HEK293 (cell line): Measurements from ENCODE around the gene AGAP3.

Experiments
- CTCF ChIA-PET: fragments of 350-600 bp; formaldehyde crosslinking; extraction: SDS; loops from one replicate; lab custom pipeline; 2021; ENCODE audit warnings: antibody characterized with exemption; lab: Yijun Ruan, JAX
- POLR2A ChIA-PET: fragments of 300-600 bp; formaldehyde crosslinking; extraction: SDS; loops from one replicate; lab custom pipeline; 2020; ENCODE audit warnings: antibody characterized with exemption, inconsistent platforms; lab: Yijun Ruan, JAX
- H3K27ac ChIP-seq: fragments of 200-500 bp; sonication (Bioruptor generic); 2 replicates; pipeline ENCODE4 v1.5.1; 2014; ENCODE audit warnings: low read depth, low read length, control low read depth, inconsistent platforms; ENCODE audit errors: extremely low read depth
- H3K36me3 ChIP-seq, 2 experiments: fragments of 200-500 bp in 1 of 2; sonication (Bioruptor generic) in 1 of 2; 1 replicate in 1 of 2; 2 replicates in 1 of 2; pipeline ENCODE4 v1.5.1; 2014 to 2017; ENCODE audit warnings: inconsistent platforms in 2 of 2, low read length in 2 of 2; ENCODE audit not compliant: control insufficient read depth in 2 of 2, insufficient read depth in 1 of 2
- H3K4me1 ChIP-seq: fragments of 200-500 bp; sonication (Bioruptor generic); 2 replicates; pipeline ENCODE4 v1.5.1; 2014; ENCODE audit warnings: mild to moderate bottlenecking, low read length, inconsistent platforms; ENCODE audit not compliant: control insufficient read depth, insufficient read depth
- H3K4me3 ChIP-seq: 2 replicates; pipeline ENCODE4 v1.5.1; 2011; ENCODE audit warnings: low read depth, mild to moderate bottlenecking, control low read depth, low read length, moderate library complexity
- H3K9me3 ChIP-seq: fragments of 200-500 bp; sonication (Bioruptor generic); 2 replicates; pipeline ENCODE4 v1.5.1; 2014; ENCODE audit warnings: low read depth, low read length, inconsistent platforms; ENCODE audit not compliant: control insufficient read depth, insufficient read depth
- BCL11A ChIP-seq: fragments of 450-650 bp; formaldehyde crosslinking; IDR thresholded peaks from 2 replicates; pipeline ENCODE4 v1.5.1; 2016; ENCODE audit warnings: low read depth, missing biosample characterization, missing genetic modification characterization
- BCL11B ChIP-seq: fragments of 450-650 bp; formaldehyde crosslinking; IDR thresholded peaks from 2 replicates; pipeline ENCODE4 v1.5.1; 2016; ENCODE audit warnings: low read depth, missing biosample characterization, missing genetic modification characterization
- CTCF ChIP-seq: fragments of 450-650 bp; formaldehyde crosslinking; IDR thresholded peaks from 2 replicates; pipeline ENCODE4 v1.5.1; 2016; ENCODE audit warnings: missing biosample characterization, missing genetic modification characterization
- GFI1B ChIP-seq: fragments of 450-650 bp; formaldehyde crosslinking; IDR thresholded peaks from 2 replicates; pipeline ENCODE4 v1.5.1; 2016; ENCODE audit warnings: missing biosample characterization, missing genetic modification characterization
- GLI4 ChIP-seq: fragments of 450-650 bp; formaldehyde crosslinking; IDR thresholded peaks from 2 replicates; pipeline ENCODE4 v1.5.1; 2016; ENCODE audit warnings: missing biosample characterization, missing genetic modification characterization
- HIC1 ChIP-seq: fragments of 450-650 bp; formaldehyde crosslinking; IDR thresholded peaks from 2 replicates; pipeline ENCODE4 v1.5.1; 2016; ENCODE audit warnings: missing biosample characterization, missing genetic modification characterization
- KLF17 ChIP-seq: fragments of 450-650 bp; formaldehyde crosslinking; IDR thresholded peaks from 2 replicates; pipeline ENCODE4 v1.5.1; 2016; ENCODE audit warnings: missing biosample characterization, missing genetic modification characterization
- KLF7 ChIP-seq: fragments of 450-650 bp; formaldehyde crosslinking; IDR thresholded peaks from 2 replicates; pipeline ENCODE4 v1.5.1; 2016; ENCODE audit warnings: missing biosample characterization, missing genetic modification characterization, borderline replicate concordance
- SP7 ChIP-seq: fragments of 450-650 bp; formaldehyde crosslinking; IDR thresholded peaks from 2 replicates; pipeline ENCODE4 v1.5.1; 2016; ENCODE audit warnings: missing biosample characterization, missing genetic modification characterization
- YY1 ChIP-seq: fragments of 450-650 bp; formaldehyde crosslinking; IDR thresholded peaks from 2 replicates; pipeline ENCODE4 v1.5.1; 2018; ENCODE audit warnings: missing biosample characterization, missing genetic modification characterization
- ZBTB10 ChIP-seq: fragments of 450-650 bp; formaldehyde crosslinking; IDR thresholded peaks from 2 replicates; pipeline ENCODE4 v1.5.1; 2016; ENCODE audit warnings: missing biosample characterization, missing genetic modification characterization
- ZBTB20 ChIP-seq: fragments of 450-650 bp; formaldehyde crosslinking; IDR thresholded peaks from 2 replicates; pipeline ENCODE4 v1.5.1; 2016; ENCODE audit warnings: missing biosample characterization, missing genetic modification characterization
- ZIC2 ChIP-seq: fragments of 450-650 bp; formaldehyde crosslinking; IDR thresholded peaks from 2 replicates; pipeline ENCODE4 v1.5.1; 2016; ENCODE audit warnings: missing biosample characterization, missing genetic modification characterization
- ZNF10 ChIP-seq: fragments of 450-650 bp; formaldehyde crosslinking; IDR thresholded peaks from 2 replicates; pipeline ENCODE4 v1.5.1; 2017; ENCODE audit warnings: missing biosample characterization, missing genetic modification characterization
- ZNF112 ChIP-seq: fragments of 450-650 bp; formaldehyde crosslinking; IDR thresholded peaks from 2 replicates; pipeline ENCODE4 v1.5.0; 2017; ENCODE audit warnings: missing biosample characterization, missing genetic modification characterization
- ZNF146 ChIP-seq: fragments of 450-650 bp; formaldehyde crosslinking; IDR thresholded peaks from 2 replicates; pipeline ENCODE4 v1.5.1; 2016; ENCODE audit warnings: missing biosample characterization, missing genetic modification characterization
- ZNF2 ChIP-seq: fragments of 450-650 bp; formaldehyde crosslinking; IDR thresholded peaks from 2 replicates; pipeline ENCODE4 v1.5.1; 2016; ENCODE audit warnings: missing biosample characterization, missing genetic modification characterization
- ZNF366 ChIP-seq: fragments of 450-650 bp; formaldehyde crosslinking; conservative IDR thresholded peaks from 2 replicates; pipeline ENCODE4 v1.5.1; 2016; ENCODE audit warnings: missing biosample characterization, missing genetic modification characterization
- ZNF391 ChIP-seq: fragments of 450-650 bp; formaldehyde crosslinking; IDR thresholded peaks from 2 replicates; pipeline ENCODE4 v1.5.1; 2016; ENCODE audit warnings: low read depth, missing biosample characterization, missing genetic modification characterization, borderline replicate concordance
- ZNF398 ChIP-seq: fragments of 450-650 bp; formaldehyde crosslinking; IDR thresholded peaks from 2 replicates; pipeline ENCODE4 v1.5.1; 2017; ENCODE audit warnings: missing biosample characterization, missing genetic modification characterization
- ZNF600 ChIP-seq: fragments of 450-650 bp; formaldehyde crosslinking; IDR thresholded peaks from 2 replicates; pipeline ENCODE4 v1.5.1; 2016; ENCODE audit warnings: missing biosample characterization, missing genetic modification characterization
- TF ChIP-seq, protein P1 (sequence below): fragments of 450-650 bp; formaldehyde crosslinking; IDR thresholded peaks from 2 replicates; pipeline ENCODE4 v1.5.1; 2016; ENCODE audit warnings: missing biosample characterization, missing genetic modification characterization
- TF ChIP-seq, protein P2 (sequence below): fragments of 450-650 bp; formaldehyde crosslinking; IDR thresholded peaks from 2 replicates; pipeline ENCODE4 v1.5.1; 2016; ENCODE audit warnings: missing biosample characterization, missing genetic modification characterization

The AGAP3 gene

DNA sequence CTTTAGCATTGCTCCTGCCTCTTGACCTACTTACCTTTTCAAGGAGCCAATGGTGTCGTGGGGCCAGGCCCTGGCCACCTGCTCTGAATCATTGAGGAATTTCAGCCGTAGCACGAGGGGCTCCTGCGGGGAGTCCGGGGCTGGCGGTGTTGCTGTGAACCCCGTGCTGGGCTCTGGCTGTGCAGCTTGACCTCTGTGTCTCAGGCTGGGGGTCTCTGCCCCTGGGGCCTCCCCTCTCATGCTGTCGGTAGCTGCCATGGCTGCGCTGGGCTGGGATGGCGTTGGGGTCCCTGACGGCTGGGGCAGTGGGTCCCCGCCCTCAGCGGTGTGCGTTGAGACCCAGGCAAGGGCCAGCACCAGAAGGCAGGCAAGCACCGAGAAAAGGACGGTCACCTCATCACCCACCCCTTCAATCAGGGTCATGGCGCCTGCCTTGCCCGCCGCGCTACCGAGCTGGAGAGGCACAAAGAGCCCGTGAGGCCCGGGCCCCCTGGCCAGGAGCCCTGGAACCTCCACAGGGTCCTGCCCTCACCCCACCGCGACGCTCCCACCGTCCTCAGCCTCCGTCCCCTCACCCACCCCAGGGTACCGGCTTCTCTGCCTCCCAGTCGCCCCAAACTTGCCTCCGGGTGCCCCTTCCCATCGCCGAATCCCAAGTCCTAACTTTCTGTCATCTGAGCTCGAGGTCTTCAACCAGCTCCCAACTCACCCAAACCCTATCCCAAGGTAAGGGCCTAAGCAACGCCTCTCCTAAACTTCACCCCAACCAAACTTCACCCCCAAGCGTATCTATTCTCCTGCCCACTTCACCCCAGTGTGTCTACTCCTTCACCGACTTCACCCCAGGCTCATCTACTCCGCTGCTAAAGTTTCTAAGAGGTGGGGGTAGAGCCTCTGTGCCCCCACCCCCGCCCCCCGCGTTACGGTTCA is 3.9 kb upstream of the AGAP3 start:
- Histone ChIP-seq H3K27ac (peak overlapping the region; percentile 75), H3K4me3 (peak overlapping the region; percentile 74), H3K4me1 (peaks cover 7% of the 10 kb centered on the region; the same call in 1 of the 2 replicates), H3K36me3 (peaks cover 0 to 22% of the 10 kb centered on the region in 2 experiments; a peak in 1 of 3 replicates), H3K9me3 (no peaks in the 10 kb centered on the region)
- POLR2A ChIA-PET = interaction anchor here (1.0 to 2.0 kb wide), 2 partner anchors 17 to 20 kb away, joined by 3 to 17 read pairs; no protein-coding TSS in a partner anchor
- CTCF ChIA-PET = interaction anchor here (0.6 to 0.9 kb wide), 4 partner anchors 9 to 30 kb away, joined by 3 to 4 read pairs (median 3); no protein-coding TSS in a partner anchor
- TF ChIP-seq ZBTB20 (tag by site-specific recombination) = peak; percentile 82
- no peak for TF ChIP-seq CTCF (tag by site-specific recombination)
- TF ChIP-seq HIC1 (tag by site-specific recombination) = peak; percentile 35; the same call in 1 of the 2 replicates
- no peak for TF ChIP-seq GLI4 (tag by site-specific recombination)
- 0 out of 2 replicates have a peak, but pooled peaks have one; percentile 54 for TF ChIP-seq KLF17
- TF ChIP-seq ZNF10 (tag by site-specific recombination) = peak; percentile 19; the same call in 1 of the 2 replicates
- no peak for TF ChIP-seq ZNF112 (tag by site-specific recombination)
- peak; percentile 75 for TF ChIP-seq ZNF600 (tag by site-specific recombination)
- peak; percentile 95 for TF ChIP-seq ZNF398 (tag by site-specific recombination)
- TF ChIP-seq, protein P1, sequence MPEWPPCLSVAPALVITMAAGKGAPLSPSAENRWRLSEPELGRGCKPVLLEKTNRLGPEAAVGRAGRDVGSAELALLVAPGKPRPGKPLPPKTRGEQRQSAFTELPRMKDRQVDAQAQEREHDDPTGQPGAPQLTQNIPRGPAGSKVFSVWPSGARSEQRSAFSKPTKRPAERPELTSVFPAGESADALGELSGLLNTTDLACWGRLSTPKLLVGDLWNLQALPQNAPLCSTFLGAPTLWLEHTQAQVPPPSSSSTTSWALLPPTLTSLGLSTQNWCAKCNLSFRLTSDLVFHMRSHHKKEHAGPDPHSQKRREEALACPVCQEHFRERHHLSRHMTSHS (tag by site-specific recombination) = no peak
- TF ChIP-seq ZNF146 = no peak
- peak; percentile 47; the same call in 1 of the 2 replicates for TF ChIP-seq BCL11A (tag by site-specific recombination)
- no peak for TF ChIP-seq YY1 (tag by site-specific recombination)
- TF ChIP-seq ZIC2 (tag by site-specific recombination) = peak; percentile 74
- TF ChIP-seq BCL11B (tag by site-specific recombination) = peak; percentile 52
- TF ChIP-seq ZNF391 (tag by site-specific recombination) = peak; percentile 16; the same call in 1 of the 2 replicates
- peak; percentile 63; the same call in 1 of the 2 replicates for TF ChIP-seq KLF7 (tag by site-specific recombination)
- TF ChIP-seq, protein P2, sequence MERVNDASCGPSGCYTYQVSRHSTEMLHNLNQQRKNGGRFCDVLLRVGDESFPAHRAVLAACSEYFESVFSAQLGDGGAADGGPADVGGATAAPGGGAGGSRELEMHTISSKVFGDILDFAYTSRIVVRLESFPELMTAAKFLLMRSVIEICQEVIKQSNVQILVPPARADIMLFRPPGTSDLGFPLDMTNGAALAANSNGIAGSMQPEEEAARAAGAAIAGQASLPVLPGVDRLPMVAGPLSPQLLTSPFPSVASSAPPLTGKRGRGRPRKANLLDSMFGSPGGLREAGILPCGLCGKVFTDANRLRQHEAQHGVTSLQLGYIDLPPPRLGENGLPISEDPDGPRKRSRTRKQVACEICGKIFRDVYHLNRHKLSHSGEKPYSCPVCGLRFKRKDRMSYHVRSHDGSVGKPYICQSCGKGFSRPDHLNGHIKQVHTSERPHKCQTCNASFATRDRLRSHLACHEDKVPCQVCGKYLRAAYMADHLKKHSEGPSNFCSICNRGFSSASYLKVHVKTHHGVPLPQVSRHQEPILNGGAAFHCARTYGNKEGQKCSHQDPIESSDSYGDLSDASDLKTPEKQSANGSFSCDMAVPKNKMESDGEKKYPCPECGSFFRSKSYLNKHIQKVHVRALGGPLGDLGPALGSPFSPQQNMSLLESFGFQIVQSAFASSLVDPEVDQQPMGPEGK = peak; percentile 92
- TF ChIP-seq SP7 (tag by site-specific recombination) = peak; percentile 34; the same call in 1 of the 2 replicates
- 0 out of 2 replicates have a peak, but pooled peaks have one; percentile 45 for TF ChIP-seq ZNF2
- TF ChIP-seq GFI1B (tag by site-specific recombination) = no peak
- peak; percentile 84 for TF ChIP-seq ZBTB10
- TF ChIP-seq ZNF366 (tag by site-specific recombination) = no peak
